ENCODE data around the gene GPR17.

GPR17 gene

GRCh38 chr2:127645395-127646291 lies at the start of gene GPR17:
Gene GPR17 (plus strand): TSS chr2:127646153. CDS start chr2:127650736, 4,583 bp downstream.
- DNase-seq (ENCODE audit: low read depth), result no peak

GRCh38 chr2:127596311-127597045 lies 49.5 kb upstream of the GPR17 start:
- no peak for DNase-seq (ENCODE audit: low read depth)

- no peak for DNase-seq (ENCODE audit: low read depth)
Observed at GRCh38 chr2:127597046-127597983, 48.6 kb upstream of the GPR17 start.

- DNase-seq (ENCODE audit: low read depth), result peak; percentile 28
Observed at GRCh38 chr2:127597984-127598380, 48.0 kb upstream of the GPR17 start.

- peak; percentile 13 for DNase-seq (ENCODE audit: low read depth)
Observed at GRCh38 chr2:127598711-127599110, 47.2 kb upstream of the GPR17 start.

GRCh38 chr2:127599211-127599610 lies 46.7 kb upstream of the GPR17 start:
- DNase-seq (ENCODE audit: low read depth), result no peak

- DNase-seq (ENCODE audit: low read depth), result no peak
Observed at GRCh38 chr2:127604986-127605385, 41.0 kb upstream of the GPR17 start.

- DNase-seq (ENCODE audit: low read depth), result no peak
Observed at GRCh38 chr2:127605691-127606263, 40.2 kb upstream of the GPR17 start.

- DNase-seq (ENCODE audit: low read depth), result no peak
Observed at GRCh38 chr2:127606625-127607398, 39.1 kb upstream of the GPR17 start.

GRCh38 chr2:127607399-127607908 lies 38.5 kb upstream of the GPR17 start:
- DNase-seq (ENCODE audit: low read depth), result no peak

GRCh38 chr2:127608061-127609030 lies 37.6 kb upstream of the GPR17 start:
- no peak for DNase-seq (ENCODE audit: low read depth)

- DNase-seq (ENCODE audit: low read depth), result no peak
Observed at GRCh38 chr2:127609031-127609751, 36.8 kb upstream of the GPR17 start.

- no peak for DNase-seq (ENCODE audit: low read depth)
Observed at GRCh38 chr2:127609818-127610217, 36.1 kb upstream of the GPR17 start.

- DNase-seq (ENCODE audit: low read depth), result no peak
Observed at GRCh38 chr2:127610561-127610960, 35.4 kb upstream of the GPR17 start.

- DNase-seq (ENCODE audit: low read depth), result no peak
Observed at GRCh38 chr2:127611076-127611925, 34.7 kb upstream of the GPR17 start.

- DNase-seq (ENCODE audit: low read depth), result no peak
Observed at GRCh38 chr2:127612111-127612822, 33.7 kb upstream of the GPR17 start.

- DNase-seq (ENCODE audit: low read depth), result no peak
Observed at GRCh38 chr2:127614246-127614645, 31.7 kb upstream of the GPR17 start.
